MM.1S (cell line): Measurements from ENCODE around the gene ST3GAL4.

ENCODE experiments used
- EZH2 ChIP-seq: fragments of 300-600 bp; sonication (generic); optimal IDR thresholded peaks from 2 replicates; pipeline ENCODE3; 2017; ENCODE audit warnings: low read depth, mild to moderate bottlenecking, antibody characterized with exemption, low read length, mixed read lengths
- TF ChIP-seq, protein P1 (sequence below): fragments of 300-600 bp; sonication (generic); IDR thresholded peaks from 2 replicates; pipeline ENCODE4 v1.5.1; 2016; ENCODE audit warnings: antibody characterized with exemption, low read length, mixed read lengths

DNA sequence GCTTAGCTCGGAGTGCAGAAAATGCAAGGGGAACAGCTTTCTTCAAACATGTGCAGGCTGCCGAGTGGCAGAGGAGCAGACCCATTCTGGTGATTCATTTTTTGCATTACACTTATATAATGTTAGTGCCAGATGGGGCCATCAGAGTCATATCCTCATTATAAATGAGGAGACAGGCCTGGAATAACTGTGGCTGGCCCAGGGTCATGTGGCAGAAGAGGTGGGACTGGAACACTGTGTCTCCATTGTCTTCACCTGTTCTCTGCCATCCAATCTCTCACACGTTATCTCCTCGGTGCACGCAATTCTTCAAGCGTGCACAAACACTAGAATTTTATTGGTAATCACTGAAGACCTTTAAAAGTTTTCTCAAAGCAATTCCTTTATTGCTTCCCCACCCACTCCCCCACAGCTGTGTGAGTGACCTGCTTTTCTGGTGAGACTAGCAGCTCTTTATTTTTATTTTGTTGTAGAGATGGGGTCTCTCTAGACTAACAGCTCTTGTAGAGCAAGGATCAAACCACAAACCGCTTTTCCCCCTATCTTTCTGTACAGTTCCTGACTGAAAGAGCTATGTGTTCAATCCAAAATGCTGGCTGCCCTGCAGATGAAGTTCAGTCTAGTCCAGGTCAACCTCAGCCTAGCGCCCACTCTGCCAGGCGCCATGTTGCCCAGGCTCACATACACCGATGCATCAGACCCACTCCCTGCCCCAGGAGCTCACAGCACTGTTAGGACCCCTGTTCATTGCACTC lies 75.3 kb downstream of the ST3GAL4 start:
- no peak for TF ChIP-seq EZH2
- TF ChIP-seq, protein P1, sequence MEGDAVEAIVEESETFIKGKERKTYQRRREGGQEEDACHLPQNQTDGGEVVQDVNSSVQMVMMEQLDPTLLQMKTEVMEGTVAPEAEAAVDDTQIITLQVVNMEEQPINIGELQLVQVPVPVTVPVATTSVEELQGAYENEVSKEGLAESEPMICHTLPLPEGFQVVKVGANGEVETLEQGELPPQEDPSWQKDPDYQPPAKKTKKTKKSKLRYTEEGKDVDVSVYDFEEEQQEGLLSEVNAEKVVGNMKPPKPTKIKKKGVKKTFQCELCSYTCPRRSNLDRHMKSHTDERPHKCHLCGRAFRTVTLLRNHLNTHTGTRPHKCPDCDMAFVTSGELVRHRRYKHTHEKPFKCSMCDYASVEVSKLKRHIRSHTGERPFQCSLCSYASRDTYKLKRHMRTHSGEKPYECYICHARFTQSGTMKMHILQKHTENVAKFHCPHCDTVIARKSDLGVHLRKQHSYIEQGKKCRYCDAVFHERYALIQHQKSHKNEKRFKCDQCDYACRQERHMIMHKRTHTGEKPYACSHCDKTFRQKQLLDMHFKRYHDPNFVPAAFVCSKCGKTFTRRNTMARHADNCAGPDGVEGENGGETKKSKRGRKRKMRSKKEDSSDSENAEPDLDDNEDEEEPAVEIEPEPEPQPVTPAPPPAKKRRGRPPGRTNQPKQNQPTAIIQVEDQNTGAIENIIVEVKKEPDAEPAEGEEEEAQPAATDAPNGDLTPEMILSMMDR: no peak
